GM18907 (cell line): ENCODE measurements around the gene PLIN5.

ENCODE experiments used
- ATAC-seq: cut with Tn5 transposase; IDR thresholded peaks from one replicate; pipeline ENCODE4 v1.9.1; 2021; ENCODE audit warnings: mild to moderate bottlenecking, moderate library complexity; ENCODE audit not compliant: unreplicated experiment

The PLIN5 gene

DNA sequence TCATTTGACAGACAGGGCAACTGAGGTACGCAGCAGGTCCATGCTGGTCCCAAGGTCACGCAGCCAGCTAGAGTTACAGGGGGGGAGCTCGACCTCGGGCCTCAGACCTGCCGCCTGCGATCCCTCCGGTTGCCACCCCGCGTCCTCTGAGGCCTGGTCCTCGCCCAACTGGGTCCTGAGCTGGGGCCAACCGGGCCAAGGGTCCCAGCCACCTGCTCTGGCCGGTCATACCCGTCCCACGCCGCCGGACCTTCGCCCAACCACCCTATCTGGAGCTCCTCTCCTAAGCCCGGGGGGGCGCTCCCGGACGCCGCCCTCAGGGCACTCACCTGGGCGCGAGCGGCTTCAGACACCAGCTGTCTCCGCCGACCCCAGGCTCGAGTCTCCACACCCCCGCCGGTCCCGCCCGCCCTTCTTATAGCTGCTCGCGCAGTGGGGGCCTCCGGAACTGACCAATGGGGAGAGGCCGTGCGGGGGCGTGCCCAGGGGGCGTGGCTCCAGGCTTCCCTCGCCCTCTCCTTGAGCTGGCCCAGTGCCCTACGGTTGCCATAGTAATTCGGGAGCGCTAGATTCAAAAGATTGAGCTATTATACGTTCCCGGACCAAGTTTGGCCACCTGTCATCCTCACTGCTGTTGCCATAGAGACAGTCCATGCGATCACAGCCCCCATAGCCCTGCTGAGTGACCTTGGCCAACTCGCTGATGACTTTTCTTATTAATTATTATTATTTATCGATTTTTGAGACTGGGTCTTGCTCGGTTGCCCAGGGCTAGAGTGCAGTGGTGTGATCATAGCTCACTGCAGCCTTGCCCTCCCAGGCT lies at the start of gene PLIN5:
Gene PLIN5 (minus strand): TSS at position 389 of the 823 bp plus-strand sequence. CDS start 1,150 bp downstream, outside the sequence.
- ATAC-seq, result no peak

GRCh38 chr19:4583961-4584669 lies 49.1 kb upstream of the PLIN5 start:
- ATAC-seq, result no peak

GRCh38 chr19:4582980-4583842 lies 48.2 kb upstream of the PLIN5 start:
- ATAC-seq, result no peak

DNA sequence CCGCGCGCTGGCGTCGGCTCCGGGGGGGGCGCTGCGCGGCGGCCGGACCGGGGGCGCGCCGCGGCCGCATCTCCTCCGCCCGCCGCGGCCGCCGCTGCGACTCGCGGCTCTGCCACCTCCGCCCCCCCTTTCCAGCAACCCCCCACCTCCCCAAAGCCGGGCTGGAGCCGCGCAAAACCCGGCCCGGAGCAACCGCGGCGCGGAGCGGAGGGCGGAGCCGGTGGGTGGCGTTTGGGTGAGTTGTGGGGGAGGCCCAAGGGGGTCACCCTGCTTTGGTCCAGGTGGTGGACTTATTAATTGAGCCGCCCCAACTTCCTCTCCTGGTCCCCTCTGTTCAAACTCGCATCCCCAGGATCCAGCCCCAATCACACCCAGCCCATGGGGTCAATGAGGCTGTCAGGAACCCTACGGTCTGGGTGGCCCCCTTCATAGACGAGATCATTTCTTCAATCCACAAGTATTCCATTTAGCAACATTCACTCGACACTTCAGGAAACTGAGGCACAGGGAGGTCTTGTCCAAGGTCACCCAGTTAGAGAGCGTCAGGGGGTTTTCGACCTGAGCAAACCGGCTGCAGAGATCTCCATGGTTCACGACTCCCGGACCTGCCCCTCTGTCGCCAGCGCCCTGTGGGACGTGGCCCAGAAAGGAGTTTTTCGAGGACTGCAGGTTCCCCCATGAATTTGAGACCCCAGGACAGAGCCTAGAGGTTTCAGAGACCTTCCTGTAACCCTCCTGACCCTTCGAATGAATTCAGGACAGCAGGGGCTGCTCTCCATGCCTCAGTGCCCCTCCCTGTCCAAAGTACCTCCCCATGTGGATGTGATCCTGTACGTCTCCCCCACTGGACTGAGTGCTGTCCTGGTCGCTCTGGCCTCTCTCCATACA lies 46.9 kb upstream of the PLIN5 start:
- ATAC-seq, result no peak

DNA sequence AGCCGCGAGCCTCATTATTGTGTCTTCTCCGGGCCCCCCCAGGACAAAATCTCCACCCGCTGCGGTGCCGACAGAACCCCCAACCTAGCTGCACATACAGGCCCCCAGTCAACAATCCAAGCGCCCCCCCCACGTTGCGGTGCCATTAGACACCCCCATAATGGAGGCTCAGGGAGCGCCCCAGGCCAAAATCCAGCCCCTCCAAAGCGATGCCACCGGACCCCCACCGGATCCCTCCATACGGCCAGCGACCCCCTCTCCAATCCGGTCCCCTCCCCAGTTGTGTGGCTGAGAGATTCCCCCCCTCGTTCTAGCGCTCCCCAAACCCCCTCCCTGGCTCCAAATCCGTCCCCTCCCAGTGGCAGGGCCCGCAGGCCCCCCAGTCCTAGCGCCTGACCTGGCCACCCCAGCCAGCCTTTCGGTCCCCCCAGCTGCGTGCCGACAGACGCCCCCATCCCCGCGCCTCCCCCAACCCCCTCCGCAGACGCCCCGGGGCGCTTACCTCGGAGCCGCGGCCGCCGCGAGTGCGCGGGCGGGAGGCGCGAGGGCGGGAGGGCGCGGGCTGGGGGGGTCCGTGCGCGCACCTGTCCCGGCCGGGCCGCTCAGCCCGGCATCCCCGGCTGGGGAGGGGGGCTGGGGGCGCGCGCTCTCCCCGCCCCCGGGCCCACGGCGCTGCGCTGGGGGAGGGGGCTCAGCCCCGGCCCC lies 46.1 kb upstream of the PLIN5 start:
- ATAC-seq, result no peak

DNA sequence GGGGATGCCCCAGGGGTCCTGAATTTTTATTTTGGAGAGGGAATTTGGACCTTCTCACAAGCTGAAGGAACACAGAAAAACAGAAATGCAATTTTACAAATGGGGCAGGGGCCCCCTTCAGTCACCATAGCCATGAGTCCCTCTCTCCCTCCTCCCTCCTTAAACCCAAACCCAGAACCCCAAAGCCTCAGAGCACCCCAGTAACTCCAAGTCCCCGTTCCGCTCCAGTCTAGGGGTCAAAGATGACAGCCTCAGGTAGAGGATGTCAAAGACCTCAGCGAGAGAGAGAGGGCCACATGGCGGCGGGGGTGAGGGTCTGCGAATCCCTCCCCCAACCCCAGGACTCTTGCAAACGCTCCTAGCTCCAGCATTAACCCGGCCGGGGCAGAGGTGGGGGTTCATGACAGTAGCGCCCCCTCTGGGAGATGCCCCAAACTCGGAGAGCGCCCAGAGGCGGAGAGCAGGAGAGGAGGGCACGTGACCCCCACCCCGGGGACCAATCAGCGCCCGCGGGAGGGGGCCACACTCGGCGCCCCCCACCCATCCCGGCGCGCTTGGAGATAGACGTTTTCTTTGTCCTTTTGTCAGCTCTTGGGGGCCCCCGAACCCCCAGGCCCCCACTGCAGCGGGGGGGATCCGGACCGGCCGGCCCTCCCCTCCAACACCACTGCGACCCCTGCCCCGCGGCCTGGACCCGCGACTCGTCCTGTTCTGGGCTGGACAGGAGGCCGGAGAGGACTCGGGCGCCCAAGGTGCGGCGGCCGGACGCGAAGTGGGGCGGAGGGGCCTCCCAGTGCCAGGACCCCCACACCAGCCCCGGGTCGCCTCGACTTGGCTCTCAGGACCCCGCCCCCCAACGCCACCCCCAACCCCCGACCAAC lies 45.2 kb upstream of the PLIN5 start:
- no peak for ATAC-seq

- no peak for ATAC-seq
These were observed 44.4 kb upstream of the PLIN5 start for GRCh38 chr19:4579389-4579788.

GRCh38 chr19:4578552-4579248 lies 43.7 kb upstream of the PLIN5 start:
- ATAC-seq, result no peak

DNA sequence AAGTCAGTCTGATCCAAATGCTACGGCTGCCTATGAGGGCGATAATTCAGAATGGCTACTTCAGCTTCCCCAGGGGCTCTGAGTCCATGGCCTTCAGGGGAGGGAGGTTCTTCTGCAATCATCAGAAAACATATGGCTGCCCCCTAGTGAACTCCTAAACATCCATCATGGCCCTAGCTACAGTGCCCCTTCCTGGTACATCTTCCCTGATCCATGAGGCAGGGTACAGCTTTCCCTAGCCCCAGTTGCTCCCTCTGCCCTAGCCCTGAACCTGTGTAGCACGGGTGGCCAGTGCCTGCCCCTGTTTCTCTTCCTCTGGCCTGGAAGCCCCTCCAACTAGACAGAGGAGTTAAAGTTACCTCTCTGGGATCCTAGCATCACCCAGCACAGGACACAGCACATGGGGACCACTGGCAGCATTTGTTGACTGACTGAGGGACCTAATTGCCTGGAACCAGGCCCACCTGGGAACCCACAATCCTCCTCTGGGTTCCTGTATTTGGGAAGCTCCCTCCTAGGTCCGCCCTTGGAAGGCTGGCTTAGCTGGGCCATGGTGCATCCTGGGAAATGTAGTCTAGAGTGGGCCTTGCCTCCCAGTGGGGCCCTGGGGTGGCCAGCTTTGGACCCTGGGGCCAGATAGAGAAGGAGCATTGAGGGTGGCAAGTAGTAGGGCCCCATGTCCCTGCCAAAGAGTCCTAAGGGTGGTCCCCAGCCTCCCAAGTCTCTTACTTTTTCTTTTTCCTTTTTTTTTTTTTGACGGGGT lies 42.2 kb upstream of the PLIN5 start:
- no peak for ATAC-seq

DNA sequence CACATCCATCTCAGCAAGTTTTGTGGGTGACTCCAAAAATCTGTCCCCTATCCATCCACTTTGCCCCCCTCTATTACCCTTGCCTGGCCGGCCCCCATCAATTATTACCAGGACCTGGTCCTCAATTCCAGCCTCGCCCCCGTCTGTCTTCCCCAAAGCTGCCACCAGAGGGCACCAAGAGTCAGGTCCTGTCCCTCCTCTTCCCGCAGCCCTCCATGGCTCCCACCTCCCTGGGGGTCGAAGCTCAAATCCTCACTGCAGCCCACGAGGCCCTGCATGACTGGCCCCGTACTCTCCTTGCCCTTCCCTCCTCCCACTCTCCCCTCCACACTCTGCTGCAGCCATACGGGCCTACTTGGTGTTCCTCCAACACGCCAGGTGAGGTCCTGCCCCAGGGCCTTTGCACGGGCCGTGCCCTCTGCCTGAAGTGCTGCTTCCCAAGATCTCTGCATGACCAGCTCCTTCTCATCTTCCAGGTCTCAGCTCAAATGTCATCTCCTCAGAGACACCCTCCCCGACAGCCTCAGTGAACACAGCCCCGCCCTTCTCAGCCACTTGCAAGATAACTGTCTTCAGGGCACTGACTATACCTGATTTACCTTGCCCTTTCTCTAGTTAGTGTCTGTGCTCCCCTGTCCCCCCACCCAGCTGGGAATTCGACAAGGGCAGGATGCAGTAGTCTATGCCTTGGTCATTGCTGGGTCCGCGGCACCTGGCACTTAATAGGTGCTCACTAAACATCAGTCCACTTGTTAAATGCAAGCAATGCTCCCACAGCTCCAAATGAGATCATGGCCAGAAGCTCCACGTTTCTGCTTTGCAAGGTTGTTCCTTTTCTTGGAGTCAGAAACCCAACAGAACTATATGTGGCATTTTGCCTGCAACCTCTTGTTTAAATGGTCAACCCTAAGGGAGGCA lies 41.3 kb upstream of the PLIN5 start:
- no peak for ATAC-seq

- ATAC-seq, result no peak
These were observed 40.4 kb upstream of the PLIN5 start for GRCh38 chr19:4575267-4576015.

- no peak for ATAC-seq
These were observed 38.7 kb upstream of the PLIN5 start for GRCh38 chr19:4573682-4574081.

DNA sequence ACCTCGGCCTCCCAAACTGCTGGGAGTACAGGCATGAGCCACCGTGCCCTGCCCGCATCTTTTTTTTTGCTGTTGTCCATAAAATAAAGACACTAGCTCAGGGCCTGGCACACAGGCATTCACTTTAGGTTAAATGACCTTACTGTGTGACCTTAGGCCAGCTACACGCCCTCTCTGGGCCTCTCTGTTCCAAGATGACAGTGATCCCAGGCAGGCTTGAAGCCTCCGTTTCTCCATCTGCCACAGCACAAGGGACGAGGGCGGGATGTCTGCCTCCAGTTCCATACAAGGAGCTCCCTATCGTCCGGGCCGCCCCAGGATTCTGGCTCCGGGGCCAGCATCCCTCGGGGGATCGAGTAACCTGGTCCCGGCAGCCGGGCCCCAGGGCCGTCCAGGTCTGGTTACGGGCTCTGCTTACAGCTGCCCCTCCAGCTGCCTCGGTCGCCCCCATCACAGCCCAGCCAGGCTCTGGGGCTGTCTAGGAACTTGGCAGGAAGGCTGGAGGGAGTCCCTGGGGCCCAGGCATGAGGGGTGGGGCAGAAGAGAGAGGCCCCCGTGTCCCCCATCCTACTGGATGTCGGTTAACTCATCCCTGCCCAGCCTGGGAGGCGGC lies 36.4 kb upstream of the PLIN5 start:
- no peak for ATAC-seq

GRCh38 chr19:4570916-4571304 lies 35.9 kb upstream of the PLIN5 start:
- ATAC-seq, result no peak

GRCh38 chr19:4570402-4570801 lies 35.4 kb upstream of the PLIN5 start:
- ATAC-seq, result no peak
